VCaP (cell line): ENCODE measurements around the gene CDH4.

Source experiments
- H3K27ac ChIP-seq: fragments of 450-650 bp; 2 replicates; pipeline ENCODE4 v1.5.1; 2017
- TF ChIP-seq, protein P1 (sequence below): fragments of 450-650 bp; conservative IDR thresholded peaks from 2 replicates; pipeline ENCODE4 v1.5.1; 2017; ENCODE audit warnings: mild to moderate bottlenecking, moderate library complexity

CDH4 gene

DNA sequence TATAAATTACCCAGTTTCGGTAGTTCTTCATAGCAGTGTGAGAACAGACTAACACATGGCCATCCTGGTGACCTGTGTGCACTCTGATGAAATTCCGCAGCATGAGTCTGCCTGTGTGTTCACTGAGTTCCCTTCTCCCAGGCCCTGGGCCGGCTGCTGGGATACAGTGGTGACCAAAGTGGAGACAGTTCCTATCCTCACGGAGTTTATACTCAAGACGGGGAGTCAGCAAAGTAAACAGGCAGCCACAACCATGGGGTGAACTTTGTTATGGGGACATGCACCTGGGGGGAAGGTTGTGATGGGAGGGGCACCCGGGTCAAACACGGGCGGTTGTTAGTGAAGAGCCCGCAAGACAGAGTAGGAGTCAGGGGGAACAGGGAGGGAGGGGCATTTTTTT lies 202.0 kb downstream of the CDH4 start:
- no peak overlapping the region for H3K27ac ChIP-seq
- TF ChIP-seq, protein P1, sequence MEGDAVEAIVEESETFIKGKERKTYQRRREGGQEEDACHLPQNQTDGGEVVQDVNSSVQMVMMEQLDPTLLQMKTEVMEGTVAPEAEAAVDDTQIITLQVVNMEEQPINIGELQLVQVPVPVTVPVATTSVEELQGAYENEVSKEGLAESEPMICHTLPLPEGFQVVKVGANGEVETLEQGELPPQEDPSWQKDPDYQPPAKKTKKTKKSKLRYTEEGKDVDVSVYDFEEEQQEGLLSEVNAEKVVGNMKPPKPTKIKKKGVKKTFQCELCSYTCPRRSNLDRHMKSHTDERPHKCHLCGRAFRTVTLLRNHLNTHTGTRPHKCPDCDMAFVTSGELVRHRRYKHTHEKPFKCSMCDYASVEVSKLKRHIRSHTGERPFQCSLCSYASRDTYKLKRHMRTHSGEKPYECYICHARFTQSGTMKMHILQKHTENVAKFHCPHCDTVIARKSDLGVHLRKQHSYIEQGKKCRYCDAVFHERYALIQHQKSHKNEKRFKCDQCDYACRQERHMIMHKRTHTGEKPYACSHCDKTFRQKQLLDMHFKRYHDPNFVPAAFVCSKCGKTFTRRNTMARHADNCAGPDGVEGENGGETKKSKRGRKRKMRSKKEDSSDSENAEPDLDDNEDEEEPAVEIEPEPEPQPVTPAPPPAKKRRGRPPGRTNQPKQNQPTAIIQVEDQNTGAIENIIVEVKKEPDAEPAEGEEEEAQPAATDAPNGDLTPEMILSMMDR, result no peak

DNA sequence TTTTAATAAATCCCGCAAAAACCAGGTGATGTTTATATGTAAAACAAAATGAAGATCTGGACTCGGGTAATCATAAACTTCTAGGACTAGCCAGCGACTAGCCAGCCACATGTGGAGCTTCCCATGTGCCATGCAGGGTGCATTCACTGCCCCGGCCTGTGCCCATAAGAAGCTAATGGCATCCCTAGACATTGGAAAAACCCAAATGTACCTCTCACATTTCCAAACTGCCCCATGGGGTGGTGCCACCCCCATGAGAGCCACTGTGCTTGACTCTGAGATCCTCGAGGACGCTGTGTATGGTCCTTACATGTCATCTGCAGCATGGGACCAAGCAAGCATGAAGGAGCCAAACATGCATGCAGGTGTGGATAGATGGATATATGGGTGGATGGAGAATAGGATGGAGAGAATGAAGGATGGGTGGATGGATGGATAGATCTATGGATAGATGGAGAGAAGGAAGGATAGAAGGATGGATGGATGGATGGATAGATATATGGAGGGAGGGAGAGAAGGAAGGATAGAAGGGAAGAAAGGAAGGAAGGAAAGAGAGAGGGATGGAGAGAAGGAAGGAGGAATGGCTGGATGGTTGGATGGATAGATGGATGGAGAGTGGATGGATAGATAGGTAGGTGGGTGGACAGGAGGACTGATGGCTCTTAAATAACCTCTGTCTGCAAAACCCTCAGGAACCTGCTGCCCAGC lies 203.6 kb downstream of the CDH4 start:
- no peak overlapping the region for H3K27ac ChIP-seq
- TF ChIP-seq, protein P1, result no peak

DNA sequence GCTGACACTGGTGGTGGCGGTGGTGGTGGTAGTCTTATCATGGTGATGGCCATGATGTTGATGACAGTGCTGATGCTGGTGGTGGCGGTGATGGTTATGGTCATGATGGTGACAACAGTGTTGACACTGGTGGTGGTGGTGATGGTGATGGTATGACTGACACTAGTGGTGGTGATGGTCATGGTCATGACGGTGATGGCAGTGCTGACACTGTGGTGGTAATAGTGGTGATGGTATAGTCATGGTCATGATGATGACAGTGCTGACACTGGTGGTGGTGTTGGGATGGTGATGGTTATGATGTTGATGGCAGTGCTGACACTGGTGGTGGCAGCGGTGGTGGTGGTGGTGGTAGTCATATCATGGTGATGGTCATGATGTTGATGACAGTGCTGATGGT lies 205.7 kb downstream of the CDH4 start:
- H3K27ac ChIP-seq, result no peak overlapping the region
- TF ChIP-seq, protein P1, result no peak

DNA sequence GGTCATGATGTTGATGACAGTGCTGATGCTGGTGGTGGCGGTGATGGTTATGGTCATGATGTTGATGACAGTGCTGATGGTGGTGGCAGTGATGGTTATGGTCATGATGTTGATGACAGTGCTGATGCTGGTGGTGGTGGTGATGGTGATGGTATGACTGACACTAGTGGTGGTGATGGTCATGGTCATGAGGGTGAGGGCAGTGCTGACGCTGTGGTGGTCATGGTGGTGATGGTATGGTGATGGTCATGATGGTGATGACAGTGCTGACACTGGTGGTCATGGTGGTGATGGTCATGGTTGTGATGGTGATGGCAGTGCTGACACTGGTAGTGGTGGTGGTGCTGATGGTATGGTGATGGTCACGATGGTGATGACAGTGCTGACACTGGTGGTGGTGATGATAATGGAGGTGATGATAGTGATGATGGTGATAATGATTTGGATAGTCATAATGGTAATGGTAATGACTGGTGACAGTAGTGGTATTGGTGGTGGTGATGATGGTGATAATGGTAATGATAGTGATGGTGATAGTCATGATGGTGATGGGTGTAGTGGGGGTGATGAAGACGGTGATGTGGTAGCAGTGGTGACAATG lies 206.2 kb downstream of the CDH4 start:
- TF ChIP-seq, protein P1, result no peak
- H3K27ac ChIP-seq, result no peak overlapping the region

DNA sequence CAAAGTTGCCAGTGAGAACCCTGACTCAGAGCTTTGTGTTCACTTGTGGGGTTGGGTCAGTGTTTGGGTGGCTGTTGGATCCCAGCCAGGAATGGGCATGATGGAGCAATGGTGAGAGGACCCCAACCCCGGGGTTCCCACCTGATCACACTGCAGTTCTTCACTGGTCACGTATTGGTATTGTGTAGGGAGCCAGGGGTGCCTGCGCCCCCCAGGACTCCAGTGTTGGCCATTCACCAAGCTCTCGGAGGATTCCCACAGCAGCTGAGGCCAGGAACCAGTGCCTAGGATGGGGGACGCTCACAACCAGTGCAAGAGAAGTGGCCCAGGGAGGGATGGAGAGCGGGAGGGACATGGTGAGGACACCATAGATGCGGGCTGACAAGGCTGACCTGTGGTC lies 207.2 kb downstream of the CDH4 start:
- TF ChIP-seq, protein P1, result no peak
- no peak overlapping the region for H3K27ac ChIP-seq

DNA sequence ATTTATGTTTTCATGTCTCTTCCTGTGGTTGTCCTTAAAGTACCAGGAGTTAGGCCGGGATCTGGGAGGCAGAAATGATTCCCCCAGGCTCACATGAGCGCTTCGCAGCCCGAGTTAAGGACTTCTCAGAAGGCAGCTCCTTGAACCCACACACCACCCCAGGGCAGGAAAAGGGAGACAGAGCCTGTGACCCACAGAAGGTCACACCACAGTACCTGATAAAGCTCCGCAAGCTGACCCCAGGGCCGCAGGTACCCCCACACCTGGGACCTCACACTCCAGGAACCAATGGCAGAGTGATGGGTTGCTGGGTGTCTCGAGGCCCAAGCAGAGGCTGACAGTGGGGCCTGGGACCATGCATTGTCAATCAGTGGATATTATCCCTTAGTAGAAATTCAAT lies 207.6 kb downstream of the CDH4 start:
- H3K27ac ChIP-seq, result no peak overlapping the region
- TF ChIP-seq, protein P1, result no peak

DNA sequence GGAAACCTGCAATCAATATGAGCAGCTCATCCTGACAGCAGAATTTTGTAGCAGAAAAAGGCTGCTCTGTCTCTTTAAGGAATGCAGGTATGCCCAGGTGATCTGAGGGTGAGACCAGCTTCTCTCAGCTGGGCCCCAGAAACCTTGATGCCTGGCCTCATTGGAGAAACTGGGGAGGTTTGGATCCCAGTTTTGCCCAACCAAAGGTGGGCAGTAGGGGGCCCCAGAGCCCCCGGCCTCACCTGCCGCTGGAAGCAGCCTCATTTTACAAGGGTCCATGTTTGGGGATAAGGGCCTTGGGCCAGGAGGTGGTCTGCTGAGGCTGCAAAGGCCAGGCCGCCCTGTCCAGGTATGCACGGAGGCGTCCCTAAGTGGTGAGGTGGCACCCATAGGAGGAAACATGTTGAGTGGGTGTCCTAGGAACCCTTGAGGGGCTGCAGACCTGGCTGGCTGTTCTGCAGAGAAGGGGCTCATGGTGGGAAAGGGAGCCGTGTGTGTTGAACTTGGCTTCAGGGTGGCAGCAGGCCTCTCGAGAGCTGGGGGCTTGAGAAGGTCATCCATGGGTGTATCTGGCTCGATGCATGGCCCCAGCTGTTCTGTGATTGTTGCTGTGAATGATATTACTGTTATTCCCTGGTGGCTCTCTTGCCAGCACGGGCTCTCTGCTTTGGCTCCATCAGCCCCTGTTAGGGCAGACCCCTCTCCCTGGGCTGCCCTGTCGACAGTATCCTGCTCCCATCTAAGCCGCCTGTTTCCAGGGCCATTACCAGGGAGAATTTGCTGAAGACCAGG lies 208.4 kb downstream of the CDH4 start:
- TF ChIP-seq, protein P1, result no peak

More for the DNA sequence above, 208.4 kb downstream of the CDH4 start:
- no peak overlapping the region for H3K27ac ChIP-seq
